H1 (cell line): ENCODE measurements around the gene TBC1D2B. TPM values are rescaled to one million over a fixed set of nuclear protein-coding genes. Genes with fewer than 3 reads are reported as not detected.

ENCODE experiments used
- CTCF ChIA-PET: fragments of 300-600 bp; sonication (Branson Sonifier 250); formaldehyde crosslinking; loops from one replicate; lab custom pipeline; 2021; ENCODE audit not compliant: partially characterized antibody; lab: Charles Lee
- POLR2A ChIA-PET: fragments of 300-600 bp; sonication (Branson Sonifier 250); formaldehyde crosslinking; loops from one replicate; lab custom pipeline; 2021; ENCODE audit warnings: inconsistent platforms; ENCODE audit not compliant: partially characterized antibody; lab: Charles Lee
- DNase-seq, 2 experiments: peaks; one replicate each; pipeline versions ENCODE4 v3.0.0 to v3.0.0-alpha.2; 2010 to 2022; ENCODE audit warnings: low spot score in 2 of 2, low read depth in 1 of 2, mixed read lengths in 1 of 2
- FAIRE-seq: peaks from 2 replicates; lab custom pipeline; 2011; peaks lifted over from hg19 to GRCh38; lab: Jason Lieb, UNC
- H2AFZ ChIP-seq: 2 replicates; pipeline ENCODE4 v1.8.1; 2012; ENCODE audit warnings: low read length, inconsistent platforms
- H2AK5ac ChIP-seq: 2 replicates; pipeline ENCODE4 v1.6.1; 2013; ENCODE audit warnings: low read depth, low read length
- H2BK120ac ChIP-seq: replicated peaks from 2 replicates; pipeline ENCODE3; 2013; ENCODE audit warnings: low read depth, low read length, inconsistent platforms
- H2BK12ac ChIP-seq: 2 replicates; pipeline ENCODE4 v1.6.1; 2013; ENCODE audit warnings: low read depth, low read length
- H2BK15ac ChIP-seq: 2 replicates; pipeline ENCODE4 v1.6.1; 2013; ENCODE audit warnings: low read length
- H2BK20ac ChIP-seq: 2 replicates; pipeline ENCODE4 v1.6.1; 2013; ENCODE audit warnings: low read length
- H2BK5ac ChIP-seq: 2 replicates; pipeline ENCODE4 v1.6.1; 2013; ENCODE audit warnings: low read depth, low read length
- H3K14ac ChIP-seq: 2 replicates; pipeline ENCODE4 v1.6.1; 2013; ENCODE audit warnings: inconsistent platforms; ENCODE audit not compliant: insufficient read length
- H3K18ac ChIP-seq: 2 replicates; pipeline ENCODE4 v1.6.1; 2013; ENCODE audit warnings: low read length; ENCODE audit errors: extremely low read depth
- H3K23ac ChIP-seq: 2 replicates; pipeline ENCODE4 v1.6.1; 2013; ENCODE audit warnings: inconsistent platforms; ENCODE audit not compliant: insufficient read length
- H3K23me2 ChIP-seq: 2 replicates; pipeline ENCODE4 v1.6.1; 2013; ENCODE audit warnings: low read depth, low read length
- H3K27ac ChIP-seq: 2 replicates; pipeline ENCODE4 v1.6.1; 2011; ENCODE audit warnings: low read depth, low read length, inconsistent platforms
- H3K27me3 ChIP-seq, 4 experiments: replicated peaks in 1 of 4; 1 replicate in 1 of 4; 2 replicates in 3 of 4; pipeline versions ENCODE4 v1.6.1 to v1.8.1; 2011 to 2013; ENCODE audit warnings: low read length in 3 of 4, mild to moderate bottlenecking in 3 of 4, inconsistent platforms in 2 of 4, mixed read lengths in 2 of 4, moderate library complexity in 1 of 4; ENCODE audit not compliant: control insufficient read depth in 3 of 4, insufficient read depth in 3 of 4; ENCODE audit errors: extremely low read depth in 1 of 4
- H3K36me3 ChIP-seq, 4 experiments: 2 replicates each; pipeline versions ENCODE4 v1.6.1 to v1.8.1; 2011 to 2013; ENCODE audit warnings: mild to moderate bottlenecking in 4 of 4, low read length in 3 of 4, moderate library complexity in 2 of 4, control low read depth in 1 of 4, inconsistent platforms in 1 of 4; ENCODE audit not compliant: insufficient read depth in 4 of 4, control insufficient read depth in 2 of 4
- H3K4ac ChIP-seq: replicated peaks from 2 replicates; pipeline ENCODE3; 2013; ENCODE audit warnings: low read length, low read depth, mixed read lengths, inconsistent platforms; ENCODE audit not compliant: insufficient read length
- H3K4me1 ChIP-seq, 4 experiments: replicated peaks in 1 of 4; 1 replicate in 1 of 4; 2 replicates in 3 of 4; pipeline versions ENCODE4 v1.6.1 to v1.8.1; 2011 to 2013; ENCODE audit warnings: low read length in 3 of 4, inconsistent platforms in 2 of 4, mixed read lengths in 1 of 4; ENCODE audit not compliant: insufficient read depth in 4 of 4, control insufficient read depth in 3 of 4
- H3K4me2 ChIP-seq, 2 experiments: 2 replicates each; pipeline versions ENCODE4 v1.6.1 to v1.8.1; 2011 to 2013; ENCODE audit warnings: low read depth in 2 of 2, low read length in 2 of 2, control low read depth in 1 of 2, inconsistent platforms in 1 of 2, mild to moderate bottlenecking in 1 of 2; ENCODE audit not compliant: insufficient read depth in 1 of 2
- H3K4me3 ChIP-seq, 4 experiments: fragments of 200-600, 300-600 bp in 1 of 4; sonication (generic), shearing (Covaris generic), sonication (Bioruptor Twin) in 1 of 4; 2 replicates each; pipeline versions ENCODE4 v1.5.1 to v1.8.1; 2011 to 2016; ENCODE audit warnings: low read length in 4 of 4, low read depth in 3 of 4, control low read depth in 2 of 4, inconsistent platforms in 2 of 4, mild to moderate bottlenecking in 2 of 4, mixed read lengths in 1 of 4, moderate library complexity in 1 of 4; ENCODE audit not compliant: insufficient read depth in 2 of 4; ENCODE audit errors: extremely low read depth in 1 of 4
- H3K56ac ChIP-seq: replicated peaks from 2 replicates; pipeline ENCODE3; 2013; ENCODE audit warnings: low read depth, mild to moderate bottlenecking, mixed read lengths, low read length, inconsistent platforms; ENCODE audit not compliant: insufficient read length
- H3K79me1 ChIP-seq: 2 replicates; pipeline ENCODE4 v1.6.1; 2013; ENCODE audit warnings: low read depth, low read length, control low read depth
- H3K79me2 ChIP-seq, 2 experiments: 2 replicates each; pipeline versions ENCODE4 v1.6.1 to v1.8.1; 2012 to 2013; ENCODE audit warnings: low read length in 2 of 2, mild to moderate bottlenecking in 2 of 2, inconsistent platforms in 1 of 2; ENCODE audit not compliant: insufficient read depth in 2 of 2, control insufficient read depth in 1 of 2
- H3K9ac ChIP-seq, 4 experiments: replicated peaks in 1 of 4; 1 replicate in 1 of 4; 2 replicates in 3 of 4; pipeline versions ENCODE4 v1.6.1 to v1.8.1; 2011 to 2013; ENCODE audit warnings: low read depth in 3 of 4, low read length in 3 of 4, control low read depth in 2 of 4, mild to moderate bottlenecking in 2 of 4, moderate library complexity in 2 of 4, inconsistent platforms in 1 of 4; ENCODE audit errors: extremely low read depth in 1 of 4
- H3K9me3 ChIP-seq, 2 experiments: 2 replicates each; pipeline versions ENCODE4 v1.6.1 to v1.8.1; 2012 to 2013; ENCODE audit warnings: mild to moderate bottlenecking in 2 of 2, moderate library complexity in 2 of 2, control low read depth in 1 of 2, inconsistent platforms in 1 of 2, low read depth in 1 of 2, low read length in 1 of 2, mixed read lengths in 1 of 2; ENCODE audit not compliant: insufficient read depth in 2 of 2
- H4K20me1 ChIP-seq, 2 experiments: replicated peaks in 1 of 2; 2 replicates each; pipeline versions ENCODE3 to v1.8.1; 2011 to 2013; ENCODE audit warnings: inconsistent platforms in 2 of 2, low read length in 2 of 2, mild to moderate bottlenecking in 1 of 2; ENCODE audit not compliant: insufficient read depth in 2 of 2, control insufficient read depth in 1 of 2
- H4K5ac ChIP-seq: 2 replicates; pipeline ENCODE4 v1.6.1; 2013; ENCODE audit warnings: low read length, low read depth, mixed read lengths, inconsistent platforms; ENCODE audit not compliant: insufficient read length
- H4K8ac ChIP-seq: 2 replicates; pipeline ENCODE4 v1.8.0; 2013; ENCODE audit warnings: mild to moderate bottlenecking, moderate library complexity, low read length, inconsistent platforms; ENCODE audit not compliant: insufficient read depth; ENCODE audit errors: extremely low read depth
- H4K91ac ChIP-seq: replicated peaks from 2 replicates; pipeline ENCODE3; 2013; ENCODE audit warnings: low read length, mixed read lengths, inconsistent platforms; ENCODE audit not compliant: insufficient read length
- HDAC6 ChIP-seq: IDR thresholded peaks from one replicate; pipeline ENCODE4 v1.7.1; 2012; ENCODE audit warnings: low read depth, mild to moderate bottlenecking, inconsistent platforms, low read length, moderate library complexity
- JUN ChIP-seq: IDR thresholded peaks from 2 replicates; pipeline ENCODE4 v1.6.1; 2011; ENCODE audit warnings: low read depth, mild to moderate bottlenecking, improper control_type of control experiment, low read length
- MAFK ChIP-seq: IDR thresholded peaks from 2 replicates; pipeline ENCODE4 v1.6.1; 2012; ENCODE audit warnings: low read depth, mild to moderate bottlenecking, improper control_type of control experiment, low read length
- POU5F1 ChIP-seq: IDR thresholded peaks from 2 replicates; pipeline ENCODE4 v1.6.1; 2011; ENCODE audit warnings: low read depth, mild to moderate bottlenecking, low read length, moderate library complexity
- RAD21 ChIP-seq, 2 experiments: IDR thresholded peaks in 1 of 2; conservative IDR thresholded peaks in 1 of 2; 2 replicates each; pipeline ENCODE4 v1.6.1; 2011; ENCODE audit warnings: low read depth in 2 of 2, low read length in 2 of 2, improper control_type of control experiment in 1 of 2, inconsistent platforms in 1 of 2, mild to moderate bottlenecking in 1 of 2, moderate library complexity in 1 of 2
- WGBS, 2 experiments: shearing (Covaris generic) in 1 of 2; methylation state at CpG; one replicate each; pipeline versions ENCODE4 v1.1.6 to v1.1.7; 2013 to 2015; ENCODE audit warnings: low lambda C conversion rate in 2 of 2, mixed read lengths in 2 of 2, inconsistent platforms in 1 of 2, low coverage in 1 of 2, missing lambda C conversion rate in 1 of 2; ENCODE audit not compliant: insufficient replicate concordance in 2 of 2, insufficient coverage in 1 of 2, insufficient read length in 1 of 2; ENCODE audit errors: extremely low coverage in 1 of 2, missing lambda C conversion rate in 1 of 2; 5-methylcytosine and 5-hydroxymethylcytosine counted together
- polyA plus RNA-seq, 7 experiments: library from polyadenylated mRNA; depleted of rRNA in 3 of 7; stranded (reverse) in 5 of 7; unstranded in 2 of 7; fragments of >200 nt in 5 of 7; fragments of 200-250 nt in 2 of 7; gene quantifications; 1 replicate in 5 of 7; 2 replicates in 1 of 7; 4 replicates in 1 of 7; pipeline versions ENCODE4 v1.2.1 to v1.2.3, GENCODE V29; 2011 to 2013; ENCODE audit warnings: missing spikeins in 2 of 7, mixed read lengths in 2 of 7
- total RNA-seq: library from RNA; stranded (reverse); fragmentation: NEBNext Ultra II Directional; extraction: Animal tissue kit (Norgen Biotek cat#: 25700); gene quantifications from 2 replicates; pipeline ENCODE4 v1.2.1, GENCODE V29; 2021

The TBC1D2B gene
- total and polyA plus RNA-seq, 2 of the 8 experiments (the other 6 are each of a cell fraction or from before 2014, with no cell fraction given): 11.9 to 19.5 TPM

DNA sequence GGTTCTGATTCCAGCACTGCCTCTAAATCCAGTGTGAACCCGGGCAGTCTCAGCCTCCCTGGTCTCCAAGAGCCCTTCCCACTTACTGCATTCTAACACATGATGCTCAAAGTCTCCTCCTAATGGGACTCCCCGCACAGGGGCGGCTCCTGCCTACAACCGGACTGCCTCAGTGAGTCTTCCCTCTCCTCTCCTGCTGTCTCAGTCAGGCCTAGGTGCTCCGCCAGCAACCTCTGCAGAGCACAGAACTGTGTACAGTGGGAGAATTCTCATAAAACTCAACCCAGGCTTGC lies 28.9 kb downstream of the TBC1D2B start:
- Histone ChIP-seq H4K5ac (no peak overlapping the region), H4K91ac (no peak overlapping the region), H2AK5ac (no peak overlapping the region), H3K79me2 (no peaks in the 10 kb centered on the region), H3K23me2 (no peaks in the 10 kb centered on the region; the same call in 1 of the 2 replicates), H3K18ac (no peak overlapping the region), H3K23ac (no peak overlapping the region), H3K4ac (no peak overlapping the region), H4K8ac (no peak overlapping the region), H3K9me3 (no peaks in the 10 kb centered on the region), H3K36me3 (peaks cover 0 to 5% (median 0%) of the 10 kb centered on the region in 4 experiments; a peak in 2 of 8 replicates), H2AFZ (no peak overlapping the region), H3K27me3 (no peaks in the 10 kb centered on the region), H2BK12ac (no peak overlapping the region), H3K79me1 (0 out of 2 replicates have a peak, but pooled peaks cover 2% of the 10 kb centered on the region), H3K56ac (no peak overlapping the region), H3K9ac (no peak overlapping the region), H4K20me1 (peaks cover 0 to 2% of the 10 kb centered on the region in 2 experiments), H2BK120ac (no peak overlapping the region), H3K14ac (no peak overlapping the region), H2BK15ac (no peak overlapping the region), H3K27ac (no peak overlapping the region), H3K4me1 (peaks cover 0 to 6% (median 4%) of the 10 kb centered on the region in 4 experiments; a peak in 2 of 7 replicates), H2BK20ac (no peak overlapping the region), H2BK5ac (no peak overlapping the region), H3K4me2 (no peak overlapping the region), H3K4me3 (no peak overlapping the region)
- TF ChIP-seq RAD21 (IDR thresholded peaks at IDR 0.05 in 1 of 2, conservative IDR thresholded peaks at IDR 0.05 in 1 of 2; ENCODE audit: low read depth in 2 of 2, low read length in 2 of 2) (no peak), MAFK (no peak), POU5F1 (no peak), HDAC6 (no peak), JUN (no peak)
- DNase-seq: no peak
- FAIRE-seq: no peak
- CTCF ChIA-PET: interaction anchor here (0.7 to 2.3 kb wide), 4 partner anchors 9 to 65 kb away, joined by 3 to 6 read pairs (median 3); no protein-coding TSS in a partner anchor
- POLR2A ChIA-PET: no interaction called here
- 86% methylated on average over 5 of the region's 5 CpGs; no CpG with 5 or more reads in 1 of the 2 experiments for WGBS, 2 experiments
